ENCODE measurements around the gene ABCA6. TPM values are rescaled to one million over a fixed set of nuclear protein-coding genes. Genes with fewer than 3 reads are reported as not detected.
"Not testable (repeated sequence)": the region's sequence is repeated elsewhere in the genome, so short reads cannot be mapped to it uniquely, and the experiment has no call there.

ABCA6 gene, protein sequence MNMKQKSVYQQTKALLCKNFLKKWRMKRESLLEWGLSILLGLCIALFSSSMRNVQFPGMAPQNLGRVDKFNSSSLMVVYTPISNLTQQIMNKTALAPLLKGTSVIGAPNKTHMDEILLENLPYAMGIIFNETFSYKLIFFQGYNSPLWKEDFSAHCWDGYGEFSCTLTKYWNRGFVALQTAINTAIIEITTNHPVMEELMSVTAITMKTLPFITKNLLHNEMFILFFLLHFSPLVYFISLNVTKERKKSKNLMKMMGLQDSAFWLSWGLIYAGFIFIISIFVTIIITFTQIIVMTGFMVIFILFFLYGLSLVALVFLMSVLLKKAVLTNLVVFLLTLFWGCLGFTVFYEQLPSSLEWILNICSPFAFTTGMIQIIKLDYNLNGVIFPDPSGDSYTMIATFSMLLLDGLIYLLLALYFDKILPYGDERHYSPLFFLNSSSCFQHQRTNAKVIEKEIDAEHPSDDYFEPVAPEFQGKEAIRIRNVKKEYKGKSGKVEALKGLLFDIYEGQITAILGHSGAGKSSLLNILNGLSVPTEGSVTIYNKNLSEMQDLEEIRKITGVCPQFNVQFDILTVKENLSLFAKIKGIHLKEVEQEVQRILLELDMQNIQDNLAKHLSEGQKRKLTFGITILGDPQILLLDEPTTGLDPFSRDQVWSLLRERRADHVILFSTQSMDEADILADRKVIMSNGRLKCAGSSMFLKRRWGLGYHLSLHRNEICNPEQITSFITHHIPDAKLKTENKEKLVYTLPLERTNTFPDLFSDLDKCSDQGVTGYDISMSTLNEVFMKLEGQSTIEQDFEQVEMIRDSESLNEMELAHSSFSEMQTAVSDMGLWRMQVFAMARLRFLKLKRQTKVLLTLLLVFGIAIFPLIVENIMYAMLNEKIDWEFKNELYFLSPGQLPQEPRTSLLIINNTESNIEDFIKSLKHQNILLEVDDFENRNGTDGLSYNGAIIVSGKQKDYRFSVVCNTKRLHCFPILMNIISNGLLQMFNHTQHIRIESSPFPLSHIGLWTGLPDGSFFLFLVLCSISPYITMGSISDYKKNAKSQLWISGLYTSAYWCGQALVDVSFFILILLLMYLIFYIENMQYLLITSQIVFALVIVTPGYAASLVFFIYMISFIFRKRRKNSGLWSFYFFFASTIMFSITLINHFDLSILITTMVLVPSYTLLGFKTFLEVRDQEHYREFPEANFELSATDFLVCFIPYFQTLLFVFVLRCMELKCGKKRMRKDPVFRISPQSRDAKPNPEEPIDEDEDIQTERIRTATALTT (N-terminal part only)
- total RNA-seq, result 0.50 TPM in 1 of 2 replicates, not detected in the other

DNA sequence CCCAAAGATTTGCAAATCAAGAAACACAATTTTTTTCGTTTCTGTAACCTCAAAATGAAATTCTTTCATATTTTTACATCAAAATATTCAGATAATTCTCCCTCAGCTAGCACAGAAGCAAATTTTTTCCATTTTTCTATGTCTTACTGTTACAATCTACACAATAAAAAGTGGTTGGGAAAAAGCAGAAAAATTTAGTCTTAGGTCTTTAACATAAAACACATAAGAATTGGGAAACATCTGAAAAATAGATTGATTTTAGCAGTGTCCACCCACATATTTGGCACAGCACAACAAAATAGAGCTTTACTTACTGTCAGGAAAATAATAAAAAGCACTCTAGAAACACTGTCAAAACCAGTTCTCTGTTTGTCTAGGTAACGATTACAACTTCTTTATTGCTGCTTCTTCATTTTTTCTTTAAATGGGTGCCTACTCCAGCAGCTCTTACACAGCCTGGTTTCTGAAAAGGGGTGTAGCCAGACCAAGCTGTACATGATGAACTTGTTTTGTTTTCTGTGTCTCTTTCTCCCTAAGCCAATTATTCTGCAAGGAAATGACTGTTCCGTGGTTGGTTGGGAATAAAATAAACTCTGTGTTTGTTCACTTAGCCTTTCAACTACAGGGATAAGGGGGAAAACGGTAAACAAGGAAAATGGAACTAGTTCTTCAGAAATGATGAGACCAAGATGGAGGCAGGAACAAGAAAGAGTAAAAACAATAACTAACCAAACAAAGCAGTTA is at the start of gene ABCA6:
Gene ABCA6, minus strand, starts transcription at position 465 of the 744 bp plus-strand sequence. CDS start 1,192 bp downstream, outside the sequence.
- DNase-seq (ENCODE audit: low read depth), result peak; percentile 56

DNA sequence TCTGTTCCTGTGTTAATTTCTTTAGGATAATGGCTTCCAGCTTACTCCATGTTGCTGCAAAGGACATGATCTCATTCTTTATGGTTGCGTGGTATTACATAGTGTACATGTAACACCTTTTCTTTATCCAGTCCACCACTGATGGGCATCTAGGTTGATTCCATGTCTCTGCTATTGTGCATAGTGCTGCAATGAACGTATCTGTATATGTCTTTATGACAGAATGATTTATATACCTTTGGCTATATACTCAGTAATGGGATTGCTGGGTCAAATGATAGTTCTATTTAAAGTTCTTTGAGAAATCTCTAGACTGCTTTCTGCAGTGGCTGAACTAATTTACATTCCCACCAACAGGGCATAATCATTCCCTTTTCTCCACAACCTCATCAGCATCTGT is 47.1 kb upstream of the ABCA6 start:
- DNase-seq (ENCODE audit: low read depth), result no peak

DNA sequence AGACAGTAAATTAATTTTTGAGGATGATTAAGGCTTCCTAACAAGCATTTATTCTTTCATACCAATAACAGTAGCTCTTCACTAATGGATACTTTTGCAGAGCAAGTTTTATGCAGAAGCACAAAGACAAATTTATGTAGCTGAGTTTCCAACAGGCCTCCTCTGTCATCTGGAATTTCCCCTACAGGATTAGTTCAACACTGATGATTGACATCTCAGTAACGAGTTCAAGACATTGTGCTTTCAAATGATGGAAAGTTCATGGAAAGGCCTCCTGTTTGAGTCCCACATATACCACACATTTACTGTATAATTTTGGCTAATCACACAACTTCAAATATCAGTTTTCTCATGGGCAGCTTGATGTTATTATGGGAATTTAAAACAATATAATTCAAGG is 46.4 kb upstream of the ABCA6 start:
- DNase-seq (ENCODE audit: low read depth), result no peak

DNA sequence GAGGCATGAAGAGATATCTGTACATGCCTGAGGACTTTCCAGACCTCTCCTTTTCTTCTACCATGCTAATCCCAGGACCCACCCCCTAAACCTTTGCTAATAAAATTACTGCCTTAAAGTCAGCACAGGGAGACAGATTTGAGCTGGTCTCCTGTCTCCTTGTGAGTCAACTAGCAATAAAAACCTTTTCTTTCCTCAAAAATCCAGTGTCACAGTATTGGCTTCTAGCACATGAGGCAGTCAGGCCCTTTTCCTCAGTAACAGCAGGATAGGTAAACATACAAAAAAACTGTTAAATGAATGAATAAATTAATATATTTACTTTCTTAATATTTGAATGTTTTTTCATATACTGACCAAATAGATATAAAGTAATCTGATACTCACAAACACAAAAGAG is 45.6 kb upstream of the ABCA6 start:
- DNase-seq (ENCODE audit: low read depth), result no peak

DNA sequence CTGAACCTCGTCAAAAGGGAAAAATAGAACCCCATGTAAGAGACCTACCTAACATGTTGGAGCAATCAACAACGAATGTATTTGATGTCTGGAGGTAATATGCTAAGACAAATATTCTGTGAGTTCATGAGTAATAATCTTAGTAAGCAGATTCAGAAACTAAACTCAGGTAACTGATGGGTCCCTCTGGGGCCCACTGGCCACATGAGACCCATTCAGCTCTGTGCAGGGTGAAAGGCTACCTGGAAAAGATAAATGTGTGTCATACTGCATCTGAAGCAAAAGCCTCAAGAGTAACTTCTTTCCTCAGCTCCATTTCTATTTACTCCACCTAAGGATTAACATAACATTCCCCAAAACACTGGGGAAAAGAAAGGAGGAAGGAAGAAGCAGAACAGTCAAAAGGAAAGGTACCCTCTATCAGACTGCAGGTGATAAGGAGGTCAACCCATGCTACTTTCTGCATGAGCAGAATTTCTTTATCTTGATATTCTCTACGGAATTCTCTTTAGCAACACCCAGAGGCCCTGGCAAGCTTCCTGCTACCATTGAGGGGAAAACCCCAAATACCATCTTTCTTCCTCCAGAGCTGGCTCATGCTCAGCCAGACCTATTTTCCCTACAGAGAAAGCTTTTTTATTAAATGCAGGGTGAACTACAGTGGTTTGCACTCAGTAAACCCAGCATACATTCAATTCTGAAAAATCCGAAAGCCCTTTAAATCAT is 37.7 kb upstream of the ABCA6 start:
- DNase-seq (ENCODE audit: low read depth), result peak; percentile 44

DNA sequence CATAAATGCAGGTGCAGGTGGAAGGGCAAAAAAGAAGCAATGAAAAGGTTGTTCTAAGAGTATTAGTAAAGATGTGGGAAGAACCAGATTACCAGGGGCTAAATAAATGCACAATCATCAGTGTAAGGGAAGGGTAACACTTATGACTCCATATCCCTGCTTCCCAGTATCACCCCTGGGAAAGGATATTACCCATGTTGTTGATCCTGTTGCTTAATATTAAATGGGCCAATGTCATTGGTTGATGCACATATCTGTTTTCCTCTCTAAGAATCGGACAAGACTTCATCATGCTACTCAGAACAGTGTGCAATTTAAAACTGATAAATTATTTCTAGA is 34.7 kb upstream of the ABCA6 start:
- DNase-seq (ENCODE audit: low read depth), result no peak

DNA sequence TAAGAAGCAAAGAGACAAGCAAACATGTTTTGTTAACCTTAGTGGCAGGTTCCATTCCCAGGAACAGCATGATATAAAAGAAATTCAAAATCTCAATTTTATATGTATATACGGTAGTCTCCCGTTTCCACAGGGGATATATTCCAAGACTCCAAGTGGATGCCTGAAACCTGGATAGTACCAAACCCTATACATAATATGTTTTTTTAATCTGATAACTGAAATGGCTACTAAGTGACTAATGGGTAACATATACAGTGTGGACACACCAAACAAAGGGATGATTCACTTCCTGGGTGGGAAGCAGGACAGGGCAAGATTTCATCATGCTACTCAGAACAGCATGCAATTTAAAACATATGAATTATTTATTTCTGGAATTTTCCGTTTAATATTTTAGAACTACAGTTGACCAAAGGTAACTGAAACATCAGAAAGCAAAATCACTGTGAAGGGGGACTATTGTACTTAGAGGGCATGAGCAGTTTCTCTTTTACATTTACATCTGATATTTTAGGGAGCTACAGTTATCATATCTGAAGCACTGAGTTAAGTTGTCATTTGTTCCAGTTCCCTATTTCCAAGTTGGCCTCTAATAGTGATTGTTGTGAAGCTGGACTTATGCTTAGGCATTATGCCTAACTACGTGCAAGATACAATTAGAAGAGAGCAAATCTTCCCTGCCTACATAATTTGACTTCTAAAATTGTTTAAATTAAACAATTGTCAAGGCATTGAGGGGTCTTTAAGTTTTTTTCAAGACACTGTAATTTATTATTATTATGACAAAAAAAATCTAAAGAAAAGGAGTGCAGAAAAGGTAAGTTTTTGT is 34.1 kb upstream of the ABCA6 start:
- DNase-seq (ENCODE audit: low read depth), result peak; percentile 83

DNA sequence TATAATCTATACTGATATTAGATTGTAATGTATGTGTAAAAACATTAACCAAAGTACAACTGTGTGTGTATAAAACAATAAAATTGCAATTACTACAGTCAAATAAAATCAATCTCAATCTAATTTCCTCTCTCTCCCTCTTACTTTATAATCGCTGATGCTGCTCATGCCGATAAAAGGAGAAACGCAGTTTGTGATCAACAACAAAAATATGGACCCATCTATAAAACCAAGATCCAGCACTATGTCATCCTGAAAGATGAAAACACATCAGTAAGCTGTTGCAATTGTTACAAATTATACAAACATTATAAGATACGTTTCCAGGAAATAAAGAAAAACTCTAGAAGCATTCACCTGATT is 33.5 kb upstream of the ABCA6 start:
- no peak for DNase-seq (ENCODE audit: low read depth)

DNA sequence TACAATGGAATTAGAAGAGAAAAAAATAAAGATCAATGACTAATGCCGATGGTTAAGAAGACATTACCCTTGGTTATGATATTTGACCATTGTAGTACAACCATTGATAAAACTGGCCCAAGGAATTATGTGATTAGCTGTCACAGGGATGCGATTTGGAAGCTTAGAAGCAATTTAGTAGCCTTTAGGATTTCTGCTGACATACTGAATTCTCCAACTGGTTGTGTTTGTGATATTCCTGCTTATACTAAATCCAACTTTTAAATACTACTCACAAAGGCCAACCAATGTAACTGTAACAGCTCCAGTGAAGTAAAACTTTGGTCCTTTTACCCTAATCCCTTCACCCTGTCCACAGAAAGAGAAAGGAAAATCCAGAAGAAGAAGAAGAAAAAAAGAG is 31.4 kb upstream of the ABCA6 start:
- DNase-seq (ENCODE audit: low read depth), result no peak

DNA sequence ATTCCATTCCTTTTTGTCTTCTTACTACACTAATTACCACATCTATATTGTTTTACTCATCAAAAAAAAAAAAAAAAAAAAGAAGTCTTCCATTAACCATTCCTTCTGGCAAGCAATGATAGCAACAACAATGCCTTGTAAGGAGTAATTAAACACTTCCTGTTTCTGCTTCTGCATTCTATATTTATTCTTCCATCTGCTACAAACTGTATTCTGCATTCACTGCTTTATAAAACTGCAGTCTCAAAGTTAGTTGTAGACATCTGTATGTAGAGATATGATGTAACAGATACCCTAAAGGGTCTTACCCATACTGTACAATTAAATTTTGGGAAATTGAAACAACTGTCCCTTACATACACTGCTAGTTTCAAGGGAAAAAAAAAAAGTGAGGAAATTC is 28.7 kb upstream of the ABCA6 start:
- DNase-seq (ENCODE audit: low read depth), result no peak

DNA sequence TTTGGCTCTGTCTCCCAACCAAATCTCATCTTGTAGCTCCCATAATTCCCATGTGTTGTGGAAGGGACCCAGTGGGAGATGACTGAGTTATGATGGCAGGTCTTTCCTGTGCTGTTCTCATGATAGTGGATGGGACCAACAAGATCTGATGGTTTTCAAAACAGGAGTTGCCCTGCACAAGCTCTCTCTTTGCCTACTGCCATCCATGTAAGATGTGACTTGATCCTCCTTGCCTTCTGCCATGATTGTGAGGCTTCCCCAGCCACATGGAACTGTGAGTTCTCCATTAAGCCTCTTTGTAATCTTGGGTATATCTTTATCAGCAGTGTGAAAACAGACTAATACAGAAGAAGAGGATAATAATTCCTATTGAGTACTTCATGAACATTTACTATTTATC is 26.9 kb upstream of the ABCA6 start:
- not testable (repeated sequence) for DNase-seq (ENCODE audit: low read depth)

DNA sequence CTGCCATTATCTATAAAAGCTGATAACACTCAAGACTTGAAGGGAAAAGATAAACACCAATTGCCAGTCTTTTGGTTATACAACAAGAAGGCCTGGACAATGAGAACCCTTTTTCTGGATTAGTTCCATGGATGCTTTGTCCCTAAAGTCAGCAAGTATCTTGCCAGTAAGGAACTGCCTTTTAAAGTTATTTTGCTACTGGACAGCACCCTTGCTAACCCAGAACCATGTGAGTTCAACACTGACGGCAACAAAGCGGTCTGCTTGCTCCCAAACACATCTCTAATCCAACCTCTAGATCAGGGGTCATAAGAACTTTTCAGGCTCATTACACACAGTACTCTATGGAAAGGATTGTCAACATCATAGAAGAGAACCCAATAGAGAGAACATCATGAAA is 25.3 kb upstream of the ABCA6 start:
- DNase-seq (ENCODE audit: low read depth), result peak; percentile 20

DNA sequence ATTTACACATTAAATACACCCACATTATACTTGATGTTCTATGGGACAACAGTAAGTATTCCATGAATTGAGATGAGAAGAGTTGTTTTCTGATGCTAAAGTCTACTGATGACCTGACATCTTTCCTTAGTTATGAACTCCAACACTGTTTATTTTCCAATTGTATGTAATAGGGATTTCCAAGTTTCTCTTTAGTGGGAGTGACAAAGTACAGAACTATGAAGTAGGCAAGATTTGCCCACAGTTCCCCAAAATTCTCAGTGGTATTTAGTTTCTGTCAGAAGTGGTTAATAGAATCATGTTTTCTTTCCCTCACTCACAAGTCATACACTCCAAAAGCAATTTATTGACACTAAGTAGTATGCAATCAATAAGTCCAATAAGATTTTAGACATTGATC is 22.5 kb upstream of the ABCA6 start:
- DNase-seq (ENCODE audit: low read depth), result no peak

DNA sequence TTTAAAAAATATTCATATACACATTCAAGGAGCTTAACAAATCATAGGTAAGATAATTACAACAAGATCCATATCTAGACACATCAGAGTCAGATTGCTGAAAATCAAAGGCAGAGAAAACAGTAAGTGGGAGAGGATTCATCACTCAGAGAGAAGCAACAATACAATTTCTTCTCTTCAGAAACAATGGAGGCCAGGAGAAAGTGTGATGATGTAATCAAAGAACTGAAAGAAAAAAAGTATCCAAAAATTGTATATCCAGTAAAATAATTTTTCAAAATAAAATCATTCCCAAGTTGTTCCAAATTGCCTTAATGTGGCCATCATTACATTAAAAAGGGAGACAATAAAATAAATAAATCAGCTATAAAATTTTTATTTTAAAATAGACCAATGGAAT is 17.7 kb upstream of the ABCA6 start:
- DNase-seq (ENCODE audit: low read depth), result no peak

DNA sequence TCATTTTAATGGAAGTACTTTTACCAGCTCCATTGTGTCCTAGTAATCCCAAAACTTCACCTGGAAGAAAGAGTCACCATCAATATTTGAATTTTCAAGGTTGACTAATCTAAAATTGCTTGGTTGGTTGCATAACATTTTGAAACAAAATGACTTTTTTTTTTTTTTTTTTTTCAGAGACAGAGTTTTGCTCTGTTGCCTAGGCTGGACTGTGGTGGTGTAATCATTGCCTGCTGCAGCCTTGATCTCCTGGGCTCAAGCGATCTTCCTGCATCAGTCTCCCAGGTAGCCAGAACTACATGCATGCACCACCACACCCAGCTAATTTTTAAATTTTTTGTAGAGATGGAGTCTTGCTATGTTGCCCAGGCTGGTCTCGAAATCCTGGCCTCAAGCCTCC is 12.6 kb upstream of the ABCA6 start:
- DNase-seq (ENCODE audit: low read depth), result no peak

DNA sequence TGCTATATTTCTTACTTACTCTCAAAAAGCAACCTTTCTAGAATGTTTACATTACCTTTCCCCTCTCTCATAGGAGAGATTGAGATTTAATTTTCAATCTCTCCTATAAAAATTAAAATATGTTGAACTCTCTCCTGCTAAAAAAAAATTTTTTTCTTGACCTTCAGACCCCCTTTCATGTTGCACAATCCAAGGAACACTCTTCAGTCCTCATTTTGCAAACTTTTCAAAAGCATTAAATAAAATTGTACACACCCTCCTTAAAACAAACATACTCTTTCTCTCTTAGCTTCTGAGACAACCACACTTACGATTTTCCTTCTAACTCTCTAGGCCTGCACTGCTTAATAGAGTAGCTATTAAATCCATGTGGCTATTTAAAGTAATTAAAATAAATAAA is 8.6 kb upstream of the ABCA6 start:
- no peak for DNase-seq (ENCODE audit: low read depth)

DNA sequence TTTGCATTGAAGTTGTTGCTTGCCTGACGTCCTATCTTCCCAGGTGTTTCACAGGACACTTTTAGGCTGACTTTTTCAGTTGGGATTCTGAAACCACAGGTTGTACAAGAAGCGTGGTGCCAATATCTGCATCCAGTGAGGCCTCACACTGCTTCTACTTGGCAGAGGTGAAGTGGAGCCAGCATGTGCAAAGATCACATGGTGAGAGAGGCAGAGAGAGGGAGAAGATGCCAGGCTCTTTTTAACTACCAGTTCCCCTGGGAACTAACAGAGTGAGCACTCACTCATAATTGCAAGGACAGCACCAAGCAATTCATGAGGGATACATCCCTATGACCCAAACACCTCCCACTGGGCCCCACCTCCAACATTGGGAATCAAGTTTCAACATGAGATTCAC is 5.8 kb upstream of the ABCA6 start:
- DNase-seq (ENCODE audit: low read depth), result no peak

DNA sequence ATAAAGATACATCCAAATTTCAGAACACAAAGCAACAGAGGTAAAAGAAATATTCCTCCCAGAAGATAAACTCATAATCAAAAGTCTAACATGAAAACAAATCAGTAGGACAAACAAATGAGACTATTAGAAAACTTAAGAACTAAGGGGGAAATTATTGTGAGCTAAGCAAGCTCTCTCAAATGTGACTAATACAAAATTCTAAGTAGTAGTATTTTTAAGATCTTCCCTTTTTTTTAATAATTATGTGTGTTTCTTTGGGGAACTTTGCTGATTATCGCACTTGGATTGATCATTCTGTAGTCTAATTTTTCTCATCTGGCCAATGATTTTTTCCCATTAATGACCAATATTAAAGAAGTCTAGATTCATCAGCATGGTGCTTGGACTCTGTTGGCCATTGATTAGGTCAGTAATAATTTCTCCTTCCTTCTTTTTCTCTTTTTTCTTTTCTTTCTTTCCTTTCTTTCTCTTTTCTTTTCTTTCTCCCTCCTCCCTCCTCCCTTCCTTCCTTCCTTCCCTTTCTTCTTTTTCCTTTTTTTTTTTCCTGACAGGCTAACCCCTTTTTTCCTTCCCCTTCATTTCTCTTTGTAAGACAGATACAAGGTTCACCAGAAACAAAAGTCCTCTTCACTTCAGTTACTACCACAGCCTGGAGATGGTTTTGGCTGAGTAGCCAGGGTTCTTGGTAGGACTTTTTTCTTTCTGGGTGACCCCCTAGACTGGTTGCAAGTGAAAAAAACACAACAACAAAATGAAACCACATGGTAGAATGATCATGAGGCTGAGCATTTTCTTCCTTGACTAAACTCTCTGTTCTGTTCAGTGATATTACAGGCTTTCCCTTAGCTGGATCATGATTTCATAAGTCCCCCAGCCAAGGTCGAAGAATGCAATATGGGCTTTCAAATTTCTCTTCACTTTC is 2.9 kb upstream of the ABCA6 start:
- no peak for DNase-seq (ENCODE audit: low read depth)

DNA sequence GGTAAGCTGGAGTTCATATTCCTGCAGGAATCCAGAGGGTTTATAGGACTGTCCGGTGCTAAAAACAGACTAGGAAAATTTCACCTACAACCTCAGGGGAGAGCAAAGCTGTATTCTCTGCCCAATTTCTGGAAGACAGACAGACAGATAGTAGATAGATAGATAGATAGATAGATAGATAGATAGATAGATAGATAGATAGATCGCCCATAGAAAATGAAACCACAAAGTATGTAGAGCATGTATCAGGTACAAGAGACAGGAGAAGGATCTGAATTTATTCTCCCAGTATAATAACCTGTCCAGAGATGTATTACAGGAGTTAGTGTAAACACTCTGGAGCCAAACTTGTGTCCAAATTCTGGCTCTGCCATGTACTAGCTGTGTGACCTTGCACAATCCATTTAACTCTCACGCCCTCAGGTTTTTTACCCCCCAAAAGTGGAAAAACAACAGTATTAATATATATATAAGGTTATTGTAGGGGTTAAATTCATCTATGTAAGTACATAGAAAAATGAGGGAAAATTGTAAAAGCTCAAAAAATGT is 2.1 kb upstream of the ABCA6 start:
- DNase-seq (ENCODE audit: low read depth), result no peak
